B cell (primary cell): Measurements from ENCODE around the gene VAV2. TPM values are rescaled to one million over a fixed set of nuclear protein-coding genes. Genes with fewer than 3 reads are reported as not detected.
A peak's percentile ranks its signal among the peaks of the same experiment; 100 is the strongest.

Experiments
- ATAC-seq: fragments of 200-7000 bp; cut with Tn5 transposase; one replicate; pipeline ENCODE4 v1.10.0; 2021; ENCODE audit warnings: low read depth, mild to moderate bottlenecking, moderate number of reproducible peaks, moderate library complexity
- CTCF ChIA-PET: fragments of 350-600 bp; sonication (Branson Sonifier 250); formaldehyde crosslinking; loops from one replicate; lab custom pipeline; 2021; ENCODE audit warnings: antibody characterized with exemption, inconsistent platforms; lab: Charles Lee
- POLR2A ChIA-PET: fragments of 350-600 bp; sonication (Branson Sonifier 250); formaldehyde crosslinking; loops from one replicate; lab custom pipeline; 2021; ENCODE audit warnings: antibody characterized with exemption; lab: Charles Lee
- DNase-seq: peaks from one replicate; pipeline ENCODE4 v3.0.0; 2013
- H2AFZ ChIP-seq: 2 replicates; pipeline ENCODE4 v1.6.1; 2012; ENCODE audit warnings: mild to moderate bottlenecking, low read depth, low read length; ENCODE audit not compliant: insufficient read depth, poor library complexity, severe bottlenecking
- H3K27ac ChIP-seq, 2 donors: 1 replicate in 1 of 2; 2 replicates in 1 of 2; pipeline ENCODE4 v1.5.1; 2012 to 2013; ENCODE audit warnings: low read length in 2 of 2, mild to moderate bottlenecking in 2 of 2, moderate library complexity in 1 of 2
- H3K27me3 ChIP-seq, 4 experiments: fragments of 200-600 bp in 1 of 4; sonication (generic) in 1 of 4; replicated peaks in 1 of 4; 1 replicate in 2 of 4; 2 replicates in 2 of 4; pipeline versions ENCODE4 v1.6.1 to v1.7.0; 2013 to 2016; ENCODE audit warnings: low read length in 3 of 4, mild to moderate bottlenecking in 2 of 4, mixed read lengths in 1 of 4, moderate library complexity in 1 of 4; ENCODE audit not compliant: insufficient read depth in 4 of 4, control insufficient read depth in 3 of 4; ENCODE audit errors: control extremely low read depth in 1 of 4
- H3K36me3 ChIP-seq, 2 experiments: replicated peaks in 1 of 2; 1 replicate in 1 of 2; 2 replicates in 1 of 2; pipeline versions ENCODE4 v1.6.1 to v1.7.1; 2013; ENCODE audit warnings: low read length in 1 of 2; ENCODE audit not compliant: insufficient read depth in 2 of 2, control insufficient read depth in 1 of 2; ENCODE audit errors: control extremely low read depth in 1 of 2, extremely low read depth in 1 of 2
- H3K4me1 ChIP-seq, 2 donors: fragments of 200-600 bp in 1 of 2; sonication (generic) in 1 of 2; 1 replicate in 1 of 2; 2 replicates in 1 of 2; pipeline versions ENCODE4 v1.5.1 to v1.6.1; 2013 to 2017; ENCODE audit warnings: low read length in 2 of 2; ENCODE audit not compliant: control insufficient read depth in 2 of 2, insufficient read depth in 2 of 2
- H3K4me2 ChIP-seq: replicated peaks from 2 replicates; pipeline ENCODE3; 2012; ENCODE audit warnings: mild to moderate bottlenecking, low read depth, low read length; ENCODE audit not compliant: poor library complexity, severe bottlenecking
- H3K4me3 ChIP-seq, 5 experiments: fragments of 200-600 bp in 1 of 5; sonication (generic) in 1 of 5; 1 replicate in 3 of 5; 2 replicates in 2 of 5; pipeline versions ENCODE4 v1.5.1 to v1.7.0; 2011 to 2016; ENCODE audit warnings: low read length in 4 of 5, mild to moderate bottlenecking in 4 of 5, low read depth in 2 of 5, control low read depth in 1 of 5, moderate library complexity in 1 of 5; ENCODE audit not compliant: insufficient read depth in 1 of 5; ENCODE audit errors: control extremely low read depth in 1 of 5, extremely low read depth in 1 of 5
- H3K79me2 ChIP-seq: fragments of 200-600 bp; sonication (generic); one replicate; pipeline ENCODE4 v1.6.0; 2016; ENCODE audit warnings: low read length; ENCODE audit not compliant: control insufficient read depth, insufficient read depth
- H3K9ac ChIP-seq: fragments of 200-600 bp; sonication (generic); 2 replicates; pipeline ENCODE4 v1.6.1; 2017; ENCODE audit warnings: mild to moderate bottlenecking, low read length, moderate library complexity
- H3K9me3 ChIP-seq, 3 donors: one replicate each; pipeline versions ENCODE4 v1.6.1 to v1.7.1; 2013; ENCODE audit warnings: low read length in 2 of 3; ENCODE audit not compliant: control insufficient read depth in 2 of 3, insufficient read depth in 1 of 3; ENCODE audit errors: control extremely low read depth in 1 of 3
- H4K20me1 ChIP-seq: 2 replicates; pipeline ENCODE4 v1.6.0; 2012; ENCODE audit warnings: mild to moderate bottlenecking, low read length; ENCODE audit not compliant: insufficient read depth, control insufficient read depth, poor library complexity, severe bottlenecking
- H3K27ac Mint-ChIP-seq: one replicate; pipeline ENCODE4 v1.8.0; 2021; ENCODE audit warnings: mixed read lengths
- H3K27me3 Mint-ChIP-seq: one replicate; pipeline ENCODE4 v1.8.0; 2021; ENCODE audit warnings: mixed read lengths
- H3K4me1 Mint-ChIP-seq: one replicate; pipeline ENCODE4 v1.8.0; 2021; ENCODE audit warnings: mixed read lengths
- H3K4me3 Mint-ChIP-seq: one replicate; pipeline ENCODE4 v1.8.0; 2021; ENCODE audit warnings: mixed read lengths
- H3K9me3 Mint-ChIP-seq: one replicate; pipeline ENCODE4 v1.8.0; 2022; ENCODE audit warnings: mixed read lengths; ENCODE audit not compliant: insufficient read depth
- EZH2 ChIP-seq: IDR thresholded peaks from 2 replicates; pipeline ENCODE4 v1.6.1; 2012; ENCODE audit warnings: borderline replicate concordance, low read depth, mild to moderate bottlenecking, moderate library complexity, low read length; ENCODE audit not compliant: insufficient read depth, poor library complexity, severe bottlenecking
- WGBS: methylation state at CpG from one replicate; pipeline ENCODE4 v1.1.5; 2013; ENCODE audit warnings: missing lambda C conversion rate; ENCODE audit not compliant: insufficient coverage; 5-methylcytosine and 5-hydroxymethylcytosine counted together
- intact Hi-C: fragments of 100-400 bp; cut with micrococcal nuclease; formaldehyde crosslinking; loops from one replicate; pipeline ENCODE4 v1.10.0; 2022
- polyA plus RNA-seq: library from polyadenylated mRNA; depleted of rRNA; stranded (reverse); fragments of >200 nt; gene quantifications from 2 replicates; pipeline ENCODE4 v1.2.3, GENCODE V29; 2012
- total RNA-seq, 2 donors: library from RNA; stranded (reverse); fragments of 120-200 nt in 1 of 2; gene quantifications; 1 replicate in 1 of 2; 2 replicates in 1 of 2; pipeline versions ENCODE4 v1.2.3 to v1.2.4, GENCODE V29; 2013 to 2022
- TF ChIP-seq, protein P1 (sequence below): fragments of 200-600 bp; IDR thresholded peaks from one replicate; pipeline ENCODE4 v1.8.0; 2022; ENCODE audit warnings: antibody characterized with exemption, mild to moderate bottlenecking

Gene VAV2
- total and polyA plus RNA-seq, 2 donors (not counting 1 experiment from before 2014, with no cell fraction given) = 34.4 to 128 TPM

DNA sequence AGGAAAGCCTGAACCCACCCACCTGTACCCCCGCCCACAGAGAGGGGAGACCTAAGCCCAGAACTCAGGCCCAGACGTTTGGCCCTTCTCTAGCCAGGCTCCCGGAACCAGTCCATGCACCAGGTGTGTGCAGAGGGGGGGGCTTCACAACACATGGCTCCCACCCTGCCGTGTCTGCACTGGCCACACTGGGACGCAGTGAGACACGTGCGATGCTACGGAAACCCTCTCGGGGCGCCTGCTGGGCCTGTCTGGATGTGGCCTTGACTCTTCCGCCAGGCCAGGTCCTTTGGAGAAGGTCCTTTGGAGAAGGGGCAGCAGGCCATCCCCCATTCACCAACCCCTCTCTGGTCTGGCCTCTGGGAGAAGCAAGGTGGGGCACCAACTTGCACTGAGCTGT lies 195.6 kb downstream of the VAV2 start:
- intact Hi-C loops = no loop called here
- H3K9me3 ChIP-seq = peaks cover 0 to 4% (median 0%) of the 10 kb centered on the region in 3 donors
- peaks cover 51% of the 10 kb centered on the region for H4K20me1 ChIP-seq
- H3K9ac ChIP-seq = no peak overlapping the region
- DNase-seq = no peak
- H3K79me2 ChIP-seq = peaks cover 8% of the 10 kb centered on the region
- WGBS = 99% methylated on average over 10 of the region's 11 CpGs
- no peak for ATAC-seq
- no peak overlapping the region for H3K27ac ChIP-seq
- Mint-ChIP-seq H3K27me3 (no peaks in the 10 kb centered on the region), H3K4me3 (no peak overlapping the region), H3K27ac (no peak overlapping the region), H3K9me3 (no peaks in the 10 kb centered on the region), H3K4me1 (peaks cover 44% of the 10 kb centered on the region)
- no peaks in the 10 kb centered on the region for H3K27me3 ChIP-seq
- TF ChIP-seq EZH2 = no peak
- TF ChIP-seq, protein P1, sequence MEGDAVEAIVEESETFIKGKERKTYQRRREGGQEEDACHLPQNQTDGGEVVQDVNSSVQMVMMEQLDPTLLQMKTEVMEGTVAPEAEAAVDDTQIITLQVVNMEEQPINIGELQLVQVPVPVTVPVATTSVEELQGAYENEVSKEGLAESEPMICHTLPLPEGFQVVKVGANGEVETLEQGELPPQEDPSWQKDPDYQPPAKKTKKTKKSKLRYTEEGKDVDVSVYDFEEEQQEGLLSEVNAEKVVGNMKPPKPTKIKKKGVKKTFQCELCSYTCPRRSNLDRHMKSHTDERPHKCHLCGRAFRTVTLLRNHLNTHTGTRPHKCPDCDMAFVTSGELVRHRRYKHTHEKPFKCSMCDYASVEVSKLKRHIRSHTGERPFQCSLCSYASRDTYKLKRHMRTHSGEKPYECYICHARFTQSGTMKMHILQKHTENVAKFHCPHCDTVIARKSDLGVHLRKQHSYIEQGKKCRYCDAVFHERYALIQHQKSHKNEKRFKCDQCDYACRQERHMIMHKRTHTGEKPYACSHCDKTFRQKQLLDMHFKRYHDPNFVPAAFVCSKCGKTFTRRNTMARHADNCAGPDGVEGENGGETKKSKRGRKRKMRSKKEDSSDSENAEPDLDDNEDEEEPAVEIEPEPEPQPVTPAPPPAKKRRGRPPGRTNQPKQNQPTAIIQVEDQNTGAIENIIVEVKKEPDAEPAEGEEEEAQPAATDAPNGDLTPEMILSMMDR = no peak
- peaks cover 27 to 37% of the 10 kb centered on the region in 2 donors for H3K4me1 ChIP-seq
- ChIA-PET CTCF (interaction anchor here (8.5 to 19.3 kb wide), 2 partner anchors 14 to 199 kb away, joined by 95 to 561 read pairs; no protein-coding TSS in a partner anchor), POLR2A (no interaction called here)
- peaks cover 0 to 47% of the 10 kb centered on the region in 2 experiments for H3K36me3 ChIP-seq
- H3K4me3 ChIP-seq = no peak overlapping the region
- H2AFZ ChIP-seq = no peak overlapping the region
- no peak overlapping the region for H3K4me2 ChIP-seq

DNA sequence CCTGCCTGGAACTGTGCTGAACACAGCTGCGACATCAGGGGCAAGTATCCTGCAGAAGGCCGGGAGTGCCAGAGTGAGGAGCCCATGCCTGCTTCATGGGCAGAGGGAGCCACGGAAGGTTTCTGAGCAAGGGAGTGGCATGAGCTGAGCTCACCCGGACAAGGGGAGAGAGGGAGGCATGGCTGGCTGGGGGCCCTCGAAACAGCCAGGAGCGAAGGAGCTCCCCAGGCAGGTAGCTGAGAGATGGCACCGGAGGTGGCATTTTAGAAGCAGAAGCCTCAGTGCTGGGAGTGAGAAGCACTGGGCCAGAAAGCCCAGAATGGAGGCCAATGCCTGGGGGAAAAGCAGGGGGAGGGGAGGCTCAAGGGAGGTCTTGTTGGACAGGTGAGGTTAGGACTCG lies 197.1 kb downstream of the VAV2 start:
- peaks cover 27 to 37% of the 10 kb centered on the region in 2 donors for H3K4me1 ChIP-seq
- peaks cover 0 to 51% of the 10 kb centered on the region in 2 experiments for H3K36me3 ChIP-seq
- no peaks in the 10 kb centered on the region for H3K27me3 ChIP-seq
- Mint-ChIP-seq H3K4me3 (no peak overlapping the region), H3K9me3 (no peaks in the 10 kb centered on the region), H3K4me1 (peaks cover 48% of the 10 kb centered on the region), H3K27me3 (no peaks in the 10 kb centered on the region), H3K27ac (peak overlapping the region; percentile 46)
- ATAC-seq (no peak), DNase-seq (no peak)
- peaks cover 0 to 4% (median 0%) of the 10 kb centered on the region in 3 donors for H3K9me3 ChIP-seq
- CTCF ChIA-PET = interaction anchor here (1.3 to 19.3 kb wide), 5 partner anchors 9 to 200 kb away, joined by 3 to 561 read pairs (median 8); no protein-coding TSS in a partner anchor
- peak overlapping the region; percentile 76 for H3K4me2 ChIP-seq
- peaks cover 36% of the 10 kb centered on the region for H4K20me1 ChIP-seq
- H2AFZ ChIP-seq = no peak overlapping the region
- H3K27ac ChIP-seq = no peak overlapping the region
- TF ChIP-seq EZH2 = no peak
- TF ChIP-seq, protein P1 = no peak
- H3K4me3 ChIP-seq = no peak overlapping the region
- H3K9ac ChIP-seq = no peak overlapping the region
- WGBS = 68% methylated on average over 8 of the region's 8 CpGs
- intact Hi-C loops = no loop called here
- POLR2A ChIA-PET = interaction anchor here (1.0 to 1.6 kb wide), 2 partner anchors 199 kb away, joined by 3 to 12 read pairs; no protein-coding TSS in a partner anchor
- H3K79me2 ChIP-seq = peaks cover 8% of the 10 kb centered on the region
